Breast epithelium (tissue), 3 donors: ENCODE data around the gene OSBPL1A.

Source experiments
- POLR2A ChIP-seq: fragments of 450-650 bp; IDR thresholded peaks from one replicate; pipeline ENCODE4 v1.6.1; 2016; ENCODE audit warnings: antibody characterized with exemption, mild to moderate bottlenecking, moderate library complexity
- TF ChIP-seq, protein P1 (sequence below), 3 donors: fragments of 450-650 bp; IDR thresholded peaks; one replicate each; pipeline ENCODE4 v1.5.1; 2016 to 2017; ENCODE audit warnings: antibody characterized with exemption in 3 of 3, mild to moderate bottlenecking in 3 of 3, moderate library complexity in 3 of 3

DNA sequence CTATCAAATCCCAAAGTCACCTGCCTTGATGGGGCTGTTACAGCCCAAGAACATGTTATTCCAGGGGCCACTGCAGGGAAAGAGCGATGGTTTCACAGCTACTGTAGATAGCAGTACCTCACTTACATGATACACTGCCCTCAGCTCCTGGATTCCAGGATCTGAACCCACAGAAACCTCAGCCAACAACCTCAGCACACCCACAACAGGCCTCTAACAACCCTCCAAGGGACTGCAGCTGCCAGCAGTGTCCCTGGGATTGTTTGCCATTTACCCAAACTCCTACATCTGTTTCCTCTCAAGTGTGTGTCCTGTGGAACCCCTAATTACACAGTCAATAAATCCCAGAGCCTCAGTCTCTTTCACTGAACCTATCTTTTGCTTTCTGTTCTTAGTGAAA lies 28.2 kb downstream of the OSBPL1A start:
- TF ChIP-seq, protein P1, sequence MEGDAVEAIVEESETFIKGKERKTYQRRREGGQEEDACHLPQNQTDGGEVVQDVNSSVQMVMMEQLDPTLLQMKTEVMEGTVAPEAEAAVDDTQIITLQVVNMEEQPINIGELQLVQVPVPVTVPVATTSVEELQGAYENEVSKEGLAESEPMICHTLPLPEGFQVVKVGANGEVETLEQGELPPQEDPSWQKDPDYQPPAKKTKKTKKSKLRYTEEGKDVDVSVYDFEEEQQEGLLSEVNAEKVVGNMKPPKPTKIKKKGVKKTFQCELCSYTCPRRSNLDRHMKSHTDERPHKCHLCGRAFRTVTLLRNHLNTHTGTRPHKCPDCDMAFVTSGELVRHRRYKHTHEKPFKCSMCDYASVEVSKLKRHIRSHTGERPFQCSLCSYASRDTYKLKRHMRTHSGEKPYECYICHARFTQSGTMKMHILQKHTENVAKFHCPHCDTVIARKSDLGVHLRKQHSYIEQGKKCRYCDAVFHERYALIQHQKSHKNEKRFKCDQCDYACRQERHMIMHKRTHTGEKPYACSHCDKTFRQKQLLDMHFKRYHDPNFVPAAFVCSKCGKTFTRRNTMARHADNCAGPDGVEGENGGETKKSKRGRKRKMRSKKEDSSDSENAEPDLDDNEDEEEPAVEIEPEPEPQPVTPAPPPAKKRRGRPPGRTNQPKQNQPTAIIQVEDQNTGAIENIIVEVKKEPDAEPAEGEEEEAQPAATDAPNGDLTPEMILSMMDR (IDR thresholded peaks at IDR 0.05) = no peak
- TF ChIP-seq POLR2A = no peak
